ENCODE results near the gene NR6A1.

Gene NR6A1

DNA sequence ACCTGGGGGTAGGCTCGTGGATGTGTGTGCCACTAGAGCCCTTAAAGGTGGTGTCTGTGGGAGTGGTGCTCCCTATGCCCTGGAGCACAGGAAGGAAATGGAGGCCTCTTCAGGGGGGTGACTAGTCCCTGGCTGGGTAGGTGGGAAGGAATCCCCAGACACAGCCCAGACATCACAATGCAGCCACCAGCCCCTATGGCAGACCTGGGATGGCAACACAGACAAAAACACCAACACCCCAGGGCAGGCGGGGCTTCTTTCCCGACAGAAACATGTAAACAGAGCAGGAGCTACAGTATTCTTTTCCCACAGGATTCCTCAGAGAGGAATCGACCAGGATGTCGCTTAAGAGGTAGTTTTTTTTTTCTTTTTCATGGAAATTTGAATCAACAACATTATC lies 253.5 kb downstream of the NR6A1 start:
- no peak overlapping the region for H3K4me3 ChIP-seq (ENCODE audit: low read depth, low read length)
- in situ Hi-C loops (cut with HindIII; ENCODE audit: low sequenced_read_pairs), result no loop called here
- no peak for DNase-seq (ENCODE audit: low read depth)
- no peak for TF ChIP-seq CTCF (IDR thresholded peaks at IDR 0.05; ENCODE audit: low read depth, low read length, missing control alignments)

GRCh38 chr9:124514874-124515273 lies 256.2 kb downstream of the NR6A1 start:
- no peak for TF ChIP-seq CTCF (IDR thresholded peaks at IDR 0.05; ENCODE audit: low read depth, low read length, missing control alignments)
- H3K4me3 ChIP-seq (ENCODE audit: low read depth, low read length), result no peak overlapping the region
- DNase-seq (ENCODE audit: low read depth), result no peak
- in situ Hi-C loops (cut with HindIII; ENCODE audit: low sequenced_read_pairs), result no loop called here

GRCh38 chr9:124514125-124514524 lies 257.0 kb downstream of the NR6A1 start:
- in situ Hi-C loops (cut with HindIII; ENCODE audit: low sequenced_read_pairs), result no loop called here
- no peak overlapping the region for H3K4me3 ChIP-seq (ENCODE audit: low read depth, low read length)
- TF ChIP-seq CTCF (IDR thresholded peaks at IDR 0.05; ENCODE audit: low read depth, low read length, missing control alignments), result no peak
- DNase-seq (ENCODE audit: low read depth), result no peak

DNA sequence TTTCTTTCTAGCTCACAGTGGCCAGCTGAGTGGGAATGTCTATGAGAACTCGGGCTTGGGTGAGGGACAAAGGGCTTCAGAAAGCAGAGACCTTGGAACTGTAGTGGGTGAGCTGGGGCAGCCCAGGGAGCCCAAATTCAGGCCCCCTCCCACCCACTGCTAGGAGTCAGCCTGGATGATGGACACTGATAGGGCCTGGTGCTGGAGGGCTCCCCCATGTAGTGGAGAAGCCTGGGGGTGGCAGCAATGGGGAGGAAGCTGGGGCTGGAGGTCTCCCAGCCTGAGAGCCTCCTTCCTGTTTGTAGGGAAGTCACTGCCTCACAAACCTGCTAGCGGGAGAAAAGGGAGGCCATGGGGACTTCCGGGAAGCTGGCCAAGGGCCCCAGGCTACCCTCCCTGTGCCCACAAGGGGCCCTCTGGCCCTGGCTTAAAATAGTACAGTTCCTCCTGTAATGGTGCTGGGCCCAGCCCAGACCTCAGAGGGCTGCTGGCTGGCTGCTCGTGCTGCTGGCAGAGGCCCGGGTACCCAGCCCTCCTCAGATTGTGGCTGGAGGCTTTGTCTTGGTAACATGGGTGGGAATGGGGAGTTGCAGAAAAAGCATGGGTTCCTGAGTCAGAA lies 257.6 kb downstream of the NR6A1 start:
- H3K4me3 ChIP-seq (ENCODE audit: low read depth, low read length), result no peak overlapping the region
- DNase-seq (ENCODE audit: low read depth), result no peak
- in situ Hi-C loops (cut with HindIII; ENCODE audit: low sequenced_read_pairs), result no loop called here
- TF ChIP-seq CTCF (IDR thresholded peaks at IDR 0.05; ENCODE audit: low read depth, low read length, missing control alignments), result no peak

GRCh38 chr9:124512806-124513204 lies 258.3 kb downstream of the NR6A1 start:
- DNase-seq (ENCODE audit: low read depth), result no peak
- TF ChIP-seq CTCF (IDR thresholded peaks at IDR 0.05; ENCODE audit: low read depth, low read length, missing control alignments), result no peak
- no peak overlapping the region for H3K4me3 ChIP-seq (ENCODE audit: low read depth, low read length)
- in situ Hi-C loops (cut with HindIII; ENCODE audit: low sequenced_read_pairs), result no loop called here

DNA sequence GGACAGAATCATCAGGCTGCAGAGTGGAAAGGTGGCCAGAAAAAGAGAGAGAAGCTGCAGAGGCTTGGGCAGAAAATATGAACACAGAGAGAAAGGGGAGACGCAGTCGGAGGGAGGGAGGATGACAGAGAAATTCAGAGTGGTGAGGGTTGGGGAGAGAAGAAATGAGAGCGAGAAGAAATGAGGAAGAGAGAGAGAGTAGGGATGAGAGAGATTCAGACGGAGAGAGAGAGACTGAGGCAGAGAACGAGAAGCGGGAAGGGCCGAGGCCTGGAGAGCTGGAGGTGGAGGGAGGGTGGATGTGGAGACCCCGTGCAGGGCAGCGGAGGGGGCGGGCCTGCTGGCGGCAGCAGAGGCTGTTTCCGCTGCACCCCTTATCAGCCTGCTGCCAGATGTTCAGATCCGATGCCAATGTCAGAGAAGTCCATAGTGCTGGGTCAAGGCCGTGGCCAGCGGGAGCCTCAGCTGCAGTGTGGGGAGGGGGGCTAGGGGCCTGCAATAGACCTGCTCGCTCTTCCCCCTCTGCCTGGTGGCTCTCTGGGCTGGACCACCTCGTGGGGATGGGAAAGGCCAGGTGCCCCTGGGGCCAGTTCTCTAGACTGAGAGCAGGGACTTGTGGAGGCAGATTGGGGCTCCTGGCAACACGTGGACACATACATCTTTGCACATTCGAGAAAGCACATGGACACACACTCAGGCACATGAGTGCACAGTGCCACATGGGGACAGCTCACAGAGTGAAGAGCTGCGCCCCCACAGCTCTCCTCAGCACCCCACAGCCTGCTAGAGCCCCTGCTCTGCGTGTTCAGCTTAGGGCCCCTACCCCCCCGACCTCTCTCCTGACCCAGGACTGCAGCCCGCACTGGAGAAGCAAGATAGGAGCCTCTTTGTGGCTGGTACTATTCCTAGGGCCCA lies 259.0 kb downstream of the NR6A1 start:
- no peak for TF ChIP-seq CTCF (IDR thresholded peaks at IDR 0.05; ENCODE audit: low read depth, low read length, missing control alignments)
- in situ Hi-C loops (cut with HindIII; ENCODE audit: low sequenced_read_pairs), result no loop called here
- DNase-seq (ENCODE audit: low read depth), result no peak
- H3K4me3 ChIP-seq (ENCODE audit: low read depth, low read length), result no peak overlapping the region

Data from astrocyte of the cerebellum (primary cell).